Heart left ventricle (tissue), 13 donors: ENCODE data around the gene ZDHHC11B.

Source experiments
- POLR2A ChIP-seq, 2 donors: fragments of 450-650 bp; IDR thresholded peaks; one replicate each; pipeline ENCODE4 v1.6.1; 2017; ENCODE audit warnings: antibody characterized with exemption in 2 of 2, mild to moderate bottlenecking in 2 of 2, moderate library complexity in 2 of 2
- TF ChIP-seq, protein P1 (sequence below), 12 donors: fragments of 200-600 bp; sonication (generic) in 4 of 12; IDR thresholded peaks; one replicate each; pipeline versions ENCODE4 v1.5.0 to v1.8.0; 2018 to 2022; ENCODE audit warnings: antibody characterized with exemption in 12 of 12, mild to moderate bottlenecking in 5 of 12
- donor health status: ischemic (EF 13 %, LVEDD 7.1; RV severe dilation, severe dysfunction).
- donor health status: DM: no; HTN: yes; CAD: no.
- donor health status: DM: no; HTN: no; CAD: no.
- donor health status: ischemic (EF 25% LVEDD 6.9; RV normal size, moderate dysfunction).
- donor health status: ischemic (EF 25% LVEDD 5.7; RV mildly dilated, moderate dysfunction).
- donor health status: ischemic (EF 35%, LVEDD 5.7; RV mildly dilated, moderate dysfunction).
- donor health status: nonischemic (EF 11% LVEDD 7.7; RV severe dilation, severe dysfunction).
- donor health status: DM: yes; HTN: yes; CAD: no.
- donor health status: PGD.
- donor health status: ischemic (EF 29% LVEDD 5.4; RV normal size, mild dysfunction).
- donor health status: nonischemic (EF 23%, LVEDD 6.1; RV moderate dilation, normal function).

DNA sequence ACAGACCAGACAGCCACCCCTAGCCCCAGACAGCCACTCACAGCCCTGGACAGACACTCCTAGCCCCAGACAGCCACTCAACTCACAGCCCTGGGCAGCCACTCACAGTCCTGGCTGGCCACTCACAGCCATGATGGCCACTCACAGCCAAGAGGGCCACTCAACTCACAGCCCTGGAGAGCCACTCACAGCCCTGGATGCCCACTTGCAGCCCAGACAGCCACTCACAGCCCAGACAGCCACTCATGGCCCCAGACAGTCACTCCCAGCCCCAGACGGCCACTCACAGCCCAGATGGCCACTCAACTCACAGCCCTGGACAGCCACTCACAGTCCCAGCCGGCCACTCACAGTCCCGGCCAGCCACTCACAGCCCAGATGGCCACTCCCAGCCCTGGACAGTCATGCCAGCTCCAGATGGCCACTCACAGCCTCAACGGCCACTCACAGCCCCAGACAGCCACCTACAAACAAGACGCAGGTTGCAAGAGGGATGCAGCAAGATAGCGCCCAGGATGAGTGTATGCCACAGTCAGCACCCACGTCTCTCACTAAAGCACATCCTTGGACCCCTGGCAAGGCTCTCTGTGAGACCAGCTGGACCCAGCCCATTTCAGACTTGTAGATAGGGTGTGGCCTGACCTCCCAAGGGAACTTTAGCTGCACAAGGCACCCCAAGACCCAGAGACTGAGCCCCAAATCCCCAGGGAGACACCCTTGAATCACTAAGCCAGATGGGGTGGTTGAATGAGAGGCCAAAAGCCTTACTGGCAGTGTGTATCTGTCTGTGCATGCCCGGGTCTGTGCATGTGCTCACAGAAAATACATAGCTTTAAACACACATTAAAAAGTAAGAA lies 22.4 kb downstream of the ZDHHC11B start:
- TF ChIP-seq, protein P1, sequence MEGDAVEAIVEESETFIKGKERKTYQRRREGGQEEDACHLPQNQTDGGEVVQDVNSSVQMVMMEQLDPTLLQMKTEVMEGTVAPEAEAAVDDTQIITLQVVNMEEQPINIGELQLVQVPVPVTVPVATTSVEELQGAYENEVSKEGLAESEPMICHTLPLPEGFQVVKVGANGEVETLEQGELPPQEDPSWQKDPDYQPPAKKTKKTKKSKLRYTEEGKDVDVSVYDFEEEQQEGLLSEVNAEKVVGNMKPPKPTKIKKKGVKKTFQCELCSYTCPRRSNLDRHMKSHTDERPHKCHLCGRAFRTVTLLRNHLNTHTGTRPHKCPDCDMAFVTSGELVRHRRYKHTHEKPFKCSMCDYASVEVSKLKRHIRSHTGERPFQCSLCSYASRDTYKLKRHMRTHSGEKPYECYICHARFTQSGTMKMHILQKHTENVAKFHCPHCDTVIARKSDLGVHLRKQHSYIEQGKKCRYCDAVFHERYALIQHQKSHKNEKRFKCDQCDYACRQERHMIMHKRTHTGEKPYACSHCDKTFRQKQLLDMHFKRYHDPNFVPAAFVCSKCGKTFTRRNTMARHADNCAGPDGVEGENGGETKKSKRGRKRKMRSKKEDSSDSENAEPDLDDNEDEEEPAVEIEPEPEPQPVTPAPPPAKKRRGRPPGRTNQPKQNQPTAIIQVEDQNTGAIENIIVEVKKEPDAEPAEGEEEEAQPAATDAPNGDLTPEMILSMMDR (IDR thresholded peaks at IDR 0.05), result no peak
- TF ChIP-seq POLR2A (IDR thresholded peaks at IDR 0.05), result no peak
